Naive B cell (primary cell): ENCODE measurements around the gene KCNQ1. TPM values are rescaled to one million over a fixed set of nuclear protein-coding genes. Genes with fewer than 3 reads are reported as not detected.

Source experiments
- ATAC-seq, 2 donors: fragments of 150-1000 bp; cut with Tn5 transposase; 2 replicates each; pipeline ENCODE4 v1.10.0; 2021; ENCODE audit warnings: low read depth in 2 of 2, mild to moderate bottlenecking in 2 of 2, moderate library complexity in 2 of 2
- DNase-seq: peaks from one replicate; pipeline ENCODE4 v3.0.0; 2022
- H3K27ac Mint-ChIP-seq, 6 donors: one replicate each; pipeline ENCODE4 v1.8.0; 2020 to 2022; ENCODE audit warnings: mild to moderate bottlenecking in 6 of 6, mixed read lengths in 6 of 6, moderate library complexity in 5 of 6, inconsistent platforms in 2 of 6
- H3K27me3 Mint-ChIP-seq, 3 donors: one replicate each; pipeline ENCODE4 v1.8.0; 2021 to 2022; ENCODE audit warnings: mixed read lengths in 3 of 3, mild to moderate bottlenecking in 1 of 3
- H3K36me3 Mint-ChIP-seq, 2 donors: one replicate each; pipeline ENCODE4 v1.8.0; 2020 to 2022; ENCODE audit warnings: mixed read lengths in 2 of 2, inconsistent platforms in 1 of 2, mild to moderate bottlenecking in 1 of 2
- H3K4me1 Mint-ChIP-seq, 3 donors: one replicate each; pipeline ENCODE4 v1.8.0; 2020 to 2022; ENCODE audit warnings: mixed read lengths in 3 of 3, inconsistent platforms in 1 of 3, mild to moderate bottlenecking in 1 of 3, moderate library complexity in 1 of 3
- H3K4me3 Mint-ChIP-seq, 8 donors: one replicate each; pipeline ENCODE4 v1.8.0; 2020 to 2022; ENCODE audit warnings: mild to moderate bottlenecking in 8 of 8, mixed read lengths in 8 of 8, moderate library complexity in 8 of 8, inconsistent platforms in 2 of 8
- H3K9me3 Mint-ChIP-seq, 7 donors: one replicate each; pipeline ENCODE4 v1.8.0; 2020 to 2022; ENCODE audit warnings: mixed read lengths in 7 of 7, mild to moderate bottlenecking in 5 of 7, inconsistent platforms in 2 of 7, moderate library complexity in 1 of 7
- polyA plus RNA-seq, 6 donors: library from polyadenylated mRNA; unstranded; fragments of 300-500 nt; fragmentation: Illumina TruSeq; gene quantifications; one replicate each; pipeline ENCODE4 v1.2.3, GENCODE V29; 2021; ENCODE audit warnings: low read depth in 6 of 6

The KCNQ1 gene
- polyA plus RNA-seq, 6 donors from 2014 or later = 9.3 to 22.6 (median 10.3) TPM

GRCh38 chr11:2537896-2538724 lies 93.3 kb downstream of the KCNQ1 start:
- Mint-ChIP-seq H3K4me1 (peaks cover 7 to 14% (median 9%) of the 10 kb centered on the region in 3 donors), H3K4me3 (no peak overlapping the region), H3K27me3 (peaks cover 0 to 34% (median 0%) of the 10 kb centered on the region in 3 donors), H3K36me3 (no peaks in the 10 kb centered on the region), H3K9me3 (no peaks in the 10 kb centered on the region), H3K27ac (no peak overlapping the region)
- DNase-seq (no peak), ATAC-seq (no peak)

- Mint-ChIP-seq H3K9me3 (no peaks in the 10 kb centered on the region), H3K27me3 (peaks cover 0 to 27% (median 0%) of the 10 kb centered on the region in 3 donors), H3K4me1 (peaks cover 0 to 7% (median 3%) of the 10 kb centered on the region in 3 donors), H3K4me3 (no peak overlapping the region), H3K27ac (no peak overlapping the region), H3K36me3 (no peaks in the 10 kb centered on the region)
- ATAC-seq (no peak), DNase-seq (no peak)
Observed at GRCh38 chr11:2538951-2539350, 94.1 kb downstream of the KCNQ1 start.

- H3K9me3 Mint-ChIP-seq = no peaks in the 10 kb centered on the region
- no peaks in the 10 kb centered on the region for H3K36me3 Mint-ChIP-seq
- peaks cover 0 to 25% (median 0%) of the 10 kb centered on the region in 3 donors for H3K27me3 Mint-ChIP-seq
- DNase-seq (no peak), ATAC-seq (no peak)
- H3K4me3 Mint-ChIP-seq = no peak overlapping the region
- H3K27ac Mint-ChIP-seq = no peak overlapping the region
- H3K4me1 Mint-ChIP-seq = peaks cover 0 to 8% (median 3%) of the 10 kb centered on the region in 3 donors
Observed at GRCh38 chr11:2539371-2540222, 94.8 kb downstream of the KCNQ1 start.

- Mint-ChIP-seq H3K36me3 (no peaks in the 10 kb centered on the region), H3K9me3 (no peaks in the 10 kb centered on the region), H3K4me1 (peaks cover 0 to 13% (median 3%) of the 10 kb centered on the region in 3 donors), H3K27me3 (peaks cover 0 to 21% (median 0%) of the 10 kb centered on the region in 3 donors), H3K4me3 (no peak overlapping the region), H3K27ac (no peak overlapping the region)
- ATAC-seq (no peak), DNase-seq (no peak)
Observed at GRCh38 chr11:2540223-2540991, 95.6 kb downstream of the KCNQ1 start.

GRCh38 chr11:2540992-2541680 lies 96.3 kb downstream of the KCNQ1 start:
- no peaks in the 10 kb centered on the region for H3K9me3 Mint-ChIP-seq
- peaks cover 0 to 13% (median 3%) of the 10 kb centered on the region in 3 donors for H3K4me1 Mint-ChIP-seq
- H3K36me3 Mint-ChIP-seq = no peaks in the 10 kb centered on the region
- no peak overlapping the region for H3K4me3 Mint-ChIP-seq
- peak overlapping the region in 1 of 6 donors; percentile 14 for H3K27ac Mint-ChIP-seq
- ATAC-seq (no peak), DNase-seq (no peak)
- H3K27me3 Mint-ChIP-seq = peaks cover 0 to 13% (median 0%) of the 10 kb centered on the region in 3 donors

GRCh38 chr11:2541881-2542361 lies 97.1 kb downstream of the KCNQ1 start:
- Mint-ChIP-seq H3K9me3 (no peaks in the 10 kb centered on the region), H3K36me3 (no peaks in the 10 kb centered on the region), H3K4me3 (no peak overlapping the region), H3K27me3 (peaks cover 0 to 11% (median 0%) of the 10 kb centered on the region in 3 donors), H3K27ac (no peak overlapping the region), H3K4me1 (peaks cover 0 to 13% (median 3%) of the 10 kb centered on the region in 3 donors)
- no peak for DNase-seq
- no peak for ATAC-seq

GRCh38 chr11:2542406-2542805 lies 97.6 kb downstream of the KCNQ1 start:
- Mint-ChIP-seq H3K9me3 (no peaks in the 10 kb centered on the region), H3K36me3 (no peaks in the 10 kb centered on the region), H3K27ac (peak overlapping the region in 2 of 6 donors; percentile 23 to 58), H3K4me1 (peaks cover 0 to 13% (median 3%) of the 10 kb centered on the region in 3 donors), H3K27me3 (peaks cover 0 to 13% (median 0%) of the 10 kb centered on the region in 3 donors), H3K4me3 (peak overlapping the region in 1 of 8 donors; percentile 20)
- ATAC-seq = no peak
- no peak for DNase-seq

- DNase-seq (no peak), ATAC-seq (no peak)
- Mint-ChIP-seq H3K36me3 (peaks cover 6 to 9% of the 10 kb centered on the region in 2 donors), H3K27me3 (peaks cover 0 to 14% (median 0%) of the 10 kb centered on the region in 3 donors), H3K4me1 (peaks cover 2 to 24% (median 10%) of the 10 kb centered on the region in 3 donors), H3K9me3 (no peaks in the 10 kb centered on the region), H3K27ac (peak overlapping the region in 1 of 6 donors; percentile 70), H3K4me3 (no peak overlapping the region)
Observed at GRCh38 chr11:2547806-2548205, 103.0 kb downstream of the KCNQ1 start.

GRCh38 chr11:2548596-2548995 lies 103.8 kb downstream of the KCNQ1 start:
- no peak for DNase-seq
- Mint-ChIP-seq H3K27ac (no peak overlapping the region), H3K4me3 (no peak overlapping the region), H3K4me1 (peaks cover 2 to 25% (median 10%) of the 10 kb centered on the region in 3 donors), H3K9me3 (no peaks in the 10 kb centered on the region), H3K36me3 (peaks cover 6 to 9% of the 10 kb centered on the region in 2 donors), H3K27me3 (peaks cover 0 to 14% (median 0%) of the 10 kb centered on the region in 3 donors)
- no peak for ATAC-seq

- no peak for ATAC-seq
- Mint-ChIP-seq H3K27ac (no peak overlapping the region), H3K27me3 (peaks cover 0 to 14% (median 0%) of the 10 kb centered on the region in 3 donors), H3K4me1 (peaks cover 2 to 25% (median 10%) of the 10 kb centered on the region in 3 donors), H3K4me3 (no peak overlapping the region), H3K9me3 (no peaks in the 10 kb centered on the region), H3K36me3 (peaks cover 6 to 9% of the 10 kb centered on the region in 2 donors)
- DNase-seq = no peak
Observed at GRCh38 chr11:2549080-2549479, 104.3 kb downstream of the KCNQ1 start.

GRCh38 chr11:2549491-2549875 lies 104.7 kb downstream of the KCNQ1 start:
- Mint-ChIP-seq H3K36me3 (peaks cover 6 to 9% of the 10 kb centered on the region in 2 donors), H3K4me1 (peaks cover 6 to 25% (median 10%) of the 10 kb centered on the region in 3 donors), H3K27ac (no peak overlapping the region), H3K4me3 (no peak overlapping the region), H3K9me3 (no peaks in the 10 kb centered on the region), H3K27me3 (peaks cover 0 to 14% (median 0%) of the 10 kb centered on the region in 3 donors)
- no peak for ATAC-seq
- DNase-seq = no peak

- no peak for ATAC-seq
- peak overlapping the region in 2 of 6 donors; percentile 52 to 85 for H3K27ac Mint-ChIP-seq
- H3K4me3 Mint-ChIP-seq = no peak overlapping the region
- peaks cover 0 to 14% (median 0%) of the 10 kb centered on the region in 3 donors for H3K27me3 Mint-ChIP-seq
- peaks cover 6 to 9% of the 10 kb centered on the region in 2 donors for H3K36me3 Mint-ChIP-seq
- H3K9me3 Mint-ChIP-seq = no peaks in the 10 kb centered on the region
- H3K4me1 Mint-ChIP-seq = peaks cover 10 to 20% (median 11%) of the 10 kb centered on the region in 3 donors
- DNase-seq = no peak
Observed at GRCh38 chr11:2549876-2550605, 105.2 kb downstream of the KCNQ1 start.
